ENCODE measurements around the gene ARSA.

DNA sequence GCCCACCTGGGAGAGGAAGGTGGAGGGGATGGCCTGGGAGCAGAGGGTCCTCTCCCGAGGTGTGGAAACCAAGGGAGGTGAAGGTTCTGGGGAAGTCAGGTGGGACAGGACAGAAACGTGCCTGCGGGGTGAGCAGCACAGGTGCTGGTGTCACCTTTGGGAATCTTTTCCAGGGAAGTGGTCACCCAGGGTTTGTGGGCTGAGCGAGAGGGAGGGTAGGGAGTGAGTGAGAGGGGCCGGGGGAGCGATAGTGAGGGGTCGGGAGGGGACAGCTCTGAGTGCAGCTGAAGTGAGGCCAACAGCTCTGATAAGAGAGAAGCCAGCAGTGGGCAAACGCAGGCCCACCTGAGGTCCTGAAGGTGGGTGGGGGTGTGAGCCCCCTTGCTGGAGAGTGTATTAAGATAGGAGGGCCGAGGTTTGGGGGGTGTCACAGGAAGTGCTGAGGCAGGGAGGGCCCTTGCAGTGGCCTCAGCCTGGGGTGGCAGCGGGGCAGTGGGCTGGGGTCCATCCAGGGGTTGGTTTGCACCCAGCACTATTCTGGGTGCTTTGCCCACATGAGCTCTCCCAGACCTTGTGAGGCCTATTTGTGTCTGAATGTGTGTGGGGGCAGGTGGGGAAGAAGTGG is 43.1 kb upstream of the ARSA start:
- TF ChIP-seq, protein P1, sequence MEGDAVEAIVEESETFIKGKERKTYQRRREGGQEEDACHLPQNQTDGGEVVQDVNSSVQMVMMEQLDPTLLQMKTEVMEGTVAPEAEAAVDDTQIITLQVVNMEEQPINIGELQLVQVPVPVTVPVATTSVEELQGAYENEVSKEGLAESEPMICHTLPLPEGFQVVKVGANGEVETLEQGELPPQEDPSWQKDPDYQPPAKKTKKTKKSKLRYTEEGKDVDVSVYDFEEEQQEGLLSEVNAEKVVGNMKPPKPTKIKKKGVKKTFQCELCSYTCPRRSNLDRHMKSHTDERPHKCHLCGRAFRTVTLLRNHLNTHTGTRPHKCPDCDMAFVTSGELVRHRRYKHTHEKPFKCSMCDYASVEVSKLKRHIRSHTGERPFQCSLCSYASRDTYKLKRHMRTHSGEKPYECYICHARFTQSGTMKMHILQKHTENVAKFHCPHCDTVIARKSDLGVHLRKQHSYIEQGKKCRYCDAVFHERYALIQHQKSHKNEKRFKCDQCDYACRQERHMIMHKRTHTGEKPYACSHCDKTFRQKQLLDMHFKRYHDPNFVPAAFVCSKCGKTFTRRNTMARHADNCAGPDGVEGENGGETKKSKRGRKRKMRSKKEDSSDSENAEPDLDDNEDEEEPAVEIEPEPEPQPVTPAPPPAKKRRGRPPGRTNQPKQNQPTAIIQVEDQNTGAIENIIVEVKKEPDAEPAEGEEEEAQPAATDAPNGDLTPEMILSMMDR (IDR thresholded peaks at IDR 0.05) = no peak
- no peak for TF ChIP-seq POLR2A (IDR thresholded peaks at IDR 0.05)

All from heart left ventricle (tissue), 13 donors.